SW 1271 (cell line): ENCODE results near the gene TRIOBP.
"Not testable (repeated sequence)": the region's sequence is repeated elsewhere in the genome, so short reads cannot be mapped to it uniquely, and the experiment has no call there.

Source experiments
- DNase-seq, 2 experiments: peaks; one replicate each; lab custom pipeline; 2025; lab: John Stamatoyannopoulos, UW

The TRIOBP gene

GRCh38 chr22:37690407-37690806, 6.4 kb upstream of the TRIOBP start:
- no peak for DNase-seq

GRCh38 chr22:37690901-37691504, 5.8 kb upstream of the TRIOBP start:
- DNase-seq, result no peak

GRCh38 chr22:37692627-37693285, 4.1 kb upstream of the TRIOBP start:
- DNase-seq, result no peak

GRCh38 chr22:37694131-37694530, 2.7 kb upstream of the TRIOBP start:
- DNase-seq, result not testable (repeated sequence)

GRCh38 chr22:37696260-37696656, 590 bp upstream of the TRIOBP start:
- DNase-seq, result not testable (repeated sequence)

- DNase-seq, result no peak
Measured at GRCh38 chr22:37697538-37697835, 639 bp downstream of the TRIOBP start.

- DNase-seq, result no peak
Measured at GRCh38 chr22:37701141-37701786, 4.4 kb downstream of the TRIOBP start.

GRCh38 chr22:37703906-37704305, 7.1 kb downstream of the TRIOBP start:
- no peak for DNase-seq

- no peak for DNase-seq
Measured at GRCh38 chr22:37704645-37705044, 7.8 kb downstream of the TRIOBP start.

GRCh38 chr22:37705205-37705604, 8.4 kb downstream of the TRIOBP start:
- no peak for DNase-seq

GRCh38 chr22:37708580-37709444, 12.0 kb downstream of the TRIOBP start:
- DNase-seq, result no peak

- no peak for DNase-seq
Measured at GRCh38 chr22:37709445-37709765, 12.6 kb downstream of the TRIOBP start.

GRCh38 chr22:37710675-37711074, 13.8 kb downstream of the TRIOBP start:
- no peak for DNase-seq

GRCh38 chr22:37711490-37711889, 14.6 kb downstream of the TRIOBP start:
- no peak for DNase-seq

GRCh38 chr22:37713761-37714160, 16.9 kb downstream of the TRIOBP start:
- DNase-seq, result no peak

GRCh38 chr22:37714634-37715033, 17.8 kb downstream of the TRIOBP start:
- no peak for DNase-seq

- no peak for DNase-seq
Measured at GRCh38 chr22:37715760-37716159, 18.9 kb downstream of the TRIOBP start.

- no peak for DNase-seq
Measured at GRCh38 chr22:37716708-37717107, 19.9 kb downstream of the TRIOBP start.

- DNase-seq, result not testable (repeated sequence)
Measured at GRCh38 chr22:37717235-37717634, 20.4 kb downstream of the TRIOBP start.

- DNase-seq, result not testable (repeated sequence)
Measured at GRCh38 chr22:37717746-37718305, 21.0 kb downstream of the TRIOBP start.

GRCh38 chr22:37725551-37726240, 28.8 kb downstream of the TRIOBP start:
- DNase-seq, result no peak
